Endodermal cell (in vitro differentiated cells): ENCODE results near the gene SS18L1. TPM values are rescaled to one million over a fixed set of nuclear protein-coding genes. Genes with fewer than 3 reads are reported as not detected.
A peak's percentile ranks its signal among the peaks of the same experiment; 100 is the strongest.

ENCODE experiments used
- DNase-seq: peaks from one replicate; pipeline ENCODE4 v3.0.0-alpha.2; 2017
- H3K27ac ChIP-seq: 2 replicates; pipeline ENCODE4 v1.5.1; 2013; ENCODE audit warnings: mild to moderate bottlenecking, low read depth, low read length, moderate library complexity
- H3K27me3 ChIP-seq: 2 replicates; pipeline ENCODE4 v1.6.1; 2013; ENCODE audit warnings: mild to moderate bottlenecking, low read length, moderate library complexity; ENCODE audit not compliant: insufficient read depth, control insufficient read depth, poor library complexity, severe bottlenecking
- H3K36me3 ChIP-seq: 2 replicates; pipeline ENCODE4 v1.7.0; 2013; ENCODE audit warnings: mild to moderate bottlenecking, low read length, moderate library complexity; ENCODE audit not compliant: control insufficient read depth, insufficient read depth
- H3K4me1 ChIP-seq: one replicate; pipeline ENCODE4 v1.7.0; 2013; ENCODE audit warnings: low read length; ENCODE audit not compliant: control insufficient read depth, insufficient read depth
- H3K4me3 ChIP-seq: 2 replicates; pipeline ENCODE4 v1.5.1; 2013; ENCODE audit warnings: mild to moderate bottlenecking, low read length, moderate library complexity
- H3K9ac ChIP-seq: 2 replicates; pipeline ENCODE4 v1.6.1; 2013; ENCODE audit warnings: mild to moderate bottlenecking, low read length, moderate library complexity; ENCODE audit not compliant: poor library complexity, severe bottlenecking; ENCODE audit errors: extremely low read depth
- H3K9me3 ChIP-seq: 2 replicates; pipeline ENCODE4 v1.6.1; 2013; ENCODE audit warnings: mild to moderate bottlenecking, low read length, moderate library complexity; ENCODE audit not compliant: control insufficient read depth
- H3K27ac Mint-ChIP-seq: 2 replicates; pipeline ENCODE4 v1.8.0; 2020; ENCODE audit warnings: mixed read lengths
- H3K27me3 Mint-ChIP-seq: 2 replicates; pipeline ENCODE4 v1.8.0; 2021; ENCODE audit warnings: mild to moderate bottlenecking, mixed read lengths; ENCODE audit not compliant: insufficient read depth
- H3K36me3 Mint-ChIP-seq: 2 replicates; pipeline ENCODE4 v1.8.0; 2020; ENCODE audit warnings: low read depth, mixed read lengths
- H3K4me1 Mint-ChIP-seq: 2 replicates; pipeline ENCODE4 v1.8.0; 2020; ENCODE audit warnings: mixed read lengths
- H3K4me3 Mint-ChIP-seq: 2 replicates; pipeline ENCODE4 v1.8.0; 2020; ENCODE audit warnings: mild to moderate bottlenecking, moderate library complexity, mixed read lengths
- H3K9me3 Mint-ChIP-seq: 2 replicates; pipeline ENCODE4 v1.8.0; 2020; ENCODE audit warnings: mild to moderate bottlenecking, mixed read lengths
- WGBS, 2 experiments: methylation state at CpG; one replicate each; pipeline versions ENCODE4 v1.1.5 to v1.1.7; 2013; ENCODE audit warnings: missing lambda C conversion rate in 2 of 2, mixed read lengths in 1 of 2; ENCODE audit not compliant: insufficient coverage in 1 of 2, insufficient read length in 1 of 2; 5-methylcytosine and 5-hydroxymethylcytosine counted together
- total RNA-seq, 2 donors: library from RNA; stranded (reverse); fragmentation: NEBNext Ultra II Directional in 1 of 2; extraction: Animal tissue kit (Norgen Biotek cat#: 25700) in 1 of 2; gene quantifications; 2 replicates in 1 of 2; 3 replicates in 1 of 2; pipeline ENCODE4 v1.2.1, GENCODE V29; 2021
- TF ChIP-seq, protein P1 (sequence below): fragments of 200-600 bp; sonication (generic); conservative IDR thresholded peaks from 2 replicates; pipeline ENCODE4 v1.5.0; 2021; ENCODE audit warnings: antibody characterized with exemption, mild to moderate bottlenecking

The SS18L1 gene
- total RNA-seq, 2 donors from 2014 or later, result 23.2 to 28.8 TPM

DNA sequence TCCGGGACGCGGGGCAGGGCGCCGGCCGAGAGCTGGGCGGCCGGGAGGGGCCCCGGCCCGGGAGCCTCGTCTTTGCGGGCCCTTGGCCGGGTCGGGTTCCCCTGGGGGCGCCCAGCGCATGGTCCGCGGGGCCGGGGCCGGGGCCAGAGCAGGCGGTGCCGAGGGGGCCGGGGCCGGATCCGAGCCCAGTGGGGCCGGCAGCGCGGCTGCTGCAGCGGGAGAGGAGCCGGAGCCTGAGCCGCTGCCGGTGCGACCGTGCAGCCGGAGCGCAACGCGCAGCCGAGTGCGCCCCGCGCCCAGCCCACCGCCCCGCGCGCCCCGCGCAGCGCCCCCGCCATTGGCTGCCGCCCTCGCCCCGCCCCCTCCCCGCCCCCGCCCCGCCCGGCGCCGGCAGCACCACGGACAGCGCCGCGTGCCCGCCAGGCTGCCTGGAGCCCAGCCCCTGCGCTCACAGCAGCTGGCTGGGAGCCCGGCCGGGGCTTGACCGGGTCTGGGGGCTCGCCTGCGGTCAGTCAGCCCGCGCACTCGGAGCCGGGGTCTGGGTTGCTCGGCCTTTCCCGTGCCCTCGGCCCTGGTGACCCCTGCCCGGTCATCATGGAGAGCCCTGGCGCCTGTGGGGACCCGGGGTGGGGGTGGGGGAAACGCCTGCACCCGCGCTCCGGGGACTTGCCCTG is 76.6 kb downstream of the SS18L1 start, which contains the start of gene HRH3:
Gene HRH3 (minus strand): TSS at position 287 of the 674 bp plus-strand sequence. CDS start 308 bp downstream, outside the sequence.
- Mint-ChIP-seq H3K9me3 (no peaks in the 10 kb centered on the region), H3K4me3 (peak within 1 kb of the TSS; percentile 37), H3K27ac (no peak within 1 kb of the TSS), H3K27me3 (peaks cover 75% of the 10 kb centered on the region), H3K4me1 (peaks cover 3% of the 10 kb centered on the region), H3K36me3 (no peaks in the 10 kb centered on the region)
- no peaks in the 10 kb centered on the region for H3K36me3 ChIP-seq
- no peak within 1 kb of the TSS for H3K4me3 ChIP-seq
- no peaks in the 10 kb centered on the region for H3K9me3 ChIP-seq
- DNase-seq, result peak; percentile 94
- no peak within 1 kb of the TSS for H3K27ac ChIP-seq
- TF ChIP-seq, protein P1, sequence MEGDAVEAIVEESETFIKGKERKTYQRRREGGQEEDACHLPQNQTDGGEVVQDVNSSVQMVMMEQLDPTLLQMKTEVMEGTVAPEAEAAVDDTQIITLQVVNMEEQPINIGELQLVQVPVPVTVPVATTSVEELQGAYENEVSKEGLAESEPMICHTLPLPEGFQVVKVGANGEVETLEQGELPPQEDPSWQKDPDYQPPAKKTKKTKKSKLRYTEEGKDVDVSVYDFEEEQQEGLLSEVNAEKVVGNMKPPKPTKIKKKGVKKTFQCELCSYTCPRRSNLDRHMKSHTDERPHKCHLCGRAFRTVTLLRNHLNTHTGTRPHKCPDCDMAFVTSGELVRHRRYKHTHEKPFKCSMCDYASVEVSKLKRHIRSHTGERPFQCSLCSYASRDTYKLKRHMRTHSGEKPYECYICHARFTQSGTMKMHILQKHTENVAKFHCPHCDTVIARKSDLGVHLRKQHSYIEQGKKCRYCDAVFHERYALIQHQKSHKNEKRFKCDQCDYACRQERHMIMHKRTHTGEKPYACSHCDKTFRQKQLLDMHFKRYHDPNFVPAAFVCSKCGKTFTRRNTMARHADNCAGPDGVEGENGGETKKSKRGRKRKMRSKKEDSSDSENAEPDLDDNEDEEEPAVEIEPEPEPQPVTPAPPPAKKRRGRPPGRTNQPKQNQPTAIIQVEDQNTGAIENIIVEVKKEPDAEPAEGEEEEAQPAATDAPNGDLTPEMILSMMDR, result no peak
- peaks cover 4% of the 10 kb centered on the region for H3K4me1 ChIP-seq
- no peak within 1 kb of the TSS for H3K9ac ChIP-seq
- WGBS, 2 experiments, result 1% methylated on average over 20 to 84 of the region's 84 CpGs
- H3K27me3 ChIP-seq, result peaks cover 86% of the 10 kb centered on the region

DNA sequence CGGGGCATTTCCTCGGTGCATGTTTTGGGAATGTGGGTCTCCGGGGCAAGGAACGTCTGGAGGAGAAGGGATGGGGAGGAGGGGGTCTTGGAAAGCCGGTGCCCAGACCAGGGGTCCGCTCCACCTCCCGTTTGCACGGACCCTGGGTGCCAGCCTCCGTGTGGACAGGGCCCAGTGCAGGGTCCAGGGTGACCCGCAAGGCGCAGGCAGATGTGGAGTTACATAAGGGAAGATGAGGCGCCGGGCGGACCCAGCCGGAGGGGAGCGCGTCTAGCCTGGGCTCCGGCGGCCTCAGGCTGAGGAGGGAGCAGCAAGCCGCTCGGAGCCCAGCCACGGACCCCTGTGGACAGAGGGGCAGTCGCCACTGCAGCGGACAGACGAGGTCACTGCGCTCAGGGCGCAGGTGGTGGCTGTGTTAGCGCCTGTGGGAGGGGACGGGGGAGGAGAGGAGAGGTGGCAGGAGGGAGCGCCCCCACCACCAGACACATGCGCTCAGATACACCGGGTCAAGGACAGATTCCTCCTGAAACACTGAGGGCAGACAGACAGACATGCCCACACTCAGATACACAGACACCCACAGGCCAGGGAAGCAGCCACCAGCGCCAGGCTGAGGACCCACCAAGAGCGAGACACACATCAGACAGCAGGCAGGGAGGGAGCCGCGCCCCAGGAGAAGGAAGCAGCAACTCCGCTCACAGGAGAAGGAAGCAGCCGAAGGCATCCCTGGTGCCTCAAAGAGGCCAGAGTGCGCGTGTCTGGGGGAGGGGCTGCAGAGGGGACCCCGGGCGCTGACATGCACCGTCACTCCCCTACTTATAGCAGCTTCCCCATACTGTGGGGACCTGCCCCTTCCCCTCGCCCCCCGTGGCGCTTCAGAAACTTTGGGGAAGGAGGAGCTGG is 77.3 kb downstream of the SS18L1 start:
- H3K27me3 Mint-ChIP-seq, result peaks cover 78% of the 10 kb centered on the region
- peak overlapping the region; percentile 30 for H3K4me3 Mint-ChIP-seq
- no peaks in the 10 kb centered on the region for H3K9me3 Mint-ChIP-seq
- Histone ChIP-seq H3K4me3 (no peak overlapping the region), H3K27me3 (peaks cover 87% of the 10 kb centered on the region), H3K9ac (no peak overlapping the region), H3K4me1 (peaks cover 4% of the 10 kb centered on the region), H3K9me3 (no peaks in the 10 kb centered on the region), H3K36me3 (no peaks in the 10 kb centered on the region), H3K27ac (no peak overlapping the region)
- H3K36me3 Mint-ChIP-seq, result no peaks in the 10 kb centered on the region
- WGBS, 2 experiments, result 5 to 8% methylated on average over 24 to 45 of the region's 46 CpGs
- TF ChIP-seq, protein P1, result no peak
- H3K27ac Mint-ChIP-seq, result no peak overlapping the region
- H3K4me1 Mint-ChIP-seq, result peaks cover 3% of the 10 kb centered on the region
- peak; percentile 72 for DNase-seq

DNA sequence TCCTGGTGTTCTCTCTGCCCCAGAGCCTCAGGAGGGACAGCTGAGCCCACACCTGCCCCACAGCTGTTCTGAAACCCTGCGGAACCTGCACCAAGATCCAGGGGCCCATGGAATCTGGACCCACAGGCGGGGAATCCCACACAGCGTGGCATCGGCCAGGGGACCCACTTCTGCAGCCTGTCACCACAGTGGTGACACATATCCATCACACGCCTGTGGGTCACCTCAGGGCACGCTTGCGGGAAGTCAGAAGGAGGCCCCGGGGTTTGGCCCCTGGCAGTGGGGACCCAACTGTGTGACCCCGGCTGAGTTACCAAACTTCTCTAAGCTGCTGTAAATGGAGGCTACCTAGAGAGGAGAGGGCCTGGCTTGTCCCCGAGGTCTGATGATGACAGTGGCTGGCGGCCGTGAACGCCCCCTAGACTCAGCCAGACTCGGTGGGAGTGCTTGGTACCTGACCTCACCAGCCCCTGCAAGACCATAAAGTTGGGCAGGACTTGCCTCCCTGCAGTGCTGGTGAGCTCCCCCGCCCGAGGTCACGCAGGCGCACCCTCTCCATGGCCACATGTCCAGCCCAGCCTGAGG is 78.8 kb downstream of the SS18L1 start:
- H3K9me3 ChIP-seq, result no peaks in the 10 kb centered on the region
- H3K4me3 Mint-ChIP-seq, result no peak overlapping the region
- TF ChIP-seq, protein P1, result no peak
- H3K9ac ChIP-seq, result no peak overlapping the region
- peaks cover 4% of the 10 kb centered on the region for H3K4me1 ChIP-seq
- WGBS, 2 experiments, result 84 to 87% methylated on average over 15 to 18 of the region's 18 CpGs
- H3K27me3 Mint-ChIP-seq, result peaks cover 74% of the 10 kb centered on the region
- no peak overlapping the region for H3K27ac ChIP-seq
- peaks cover 86% of the 10 kb centered on the region for H3K27me3 ChIP-seq
- H3K9me3 Mint-ChIP-seq, result no peaks in the 10 kb centered on the region
- DNase-seq, result no peak
- no peak overlapping the region for H3K27ac Mint-ChIP-seq
- no peak overlapping the region for H3K4me3 ChIP-seq
- no peaks in the 10 kb centered on the region for H3K36me3 ChIP-seq
- H3K4me1 Mint-ChIP-seq, result peaks cover 3% of the 10 kb centered on the region
- H3K36me3 Mint-ChIP-seq, result no peaks in the 10 kb centered on the region
